ENCODE data around the gene FDXR.

The FDXR gene

GRCh38 chr17:74898376-74898946 lies 25.7 kb upstream of the FDXR start:
- no peak for FAIRE-seq

- no peak for FAIRE-seq
Measured at GRCh38 chr17:74893936-74894671, 21.3 kb upstream of the FDXR start.

- FAIRE-seq: no peak
Measured at GRCh38 chr17:74892974-74893911, 20.4 kb upstream of the FDXR start, which contains the start of gene FADS6. FADS6 (minus strand) TSS chr17:74893633; CDS start chr17:74893595, 38 bp downstream.

- FAIRE-seq: no peak
Measured at GRCh38 chr17:74892013-74892841, 19.4 kb upstream of the FDXR start.

- FAIRE-seq: no peak
Measured at GRCh38 chr17:74890554-74890953, 17.8 kb upstream of the FDXR start.

- no peak for FAIRE-seq
Measured at GRCh38 chr17:74888469-74888868, 15.7 kb upstream of the FDXR start.

GRCh38 chr17:74883241-74883745 lies 10.5 kb upstream of the FDXR start:
- no peak for FAIRE-seq

GRCh38 chr17:74882517-74883240 lies 9.9 kb upstream of the FDXR start:
- FAIRE-seq: no peak

GRCh38 chr17:74881073-74881472 lies 8.3 kb upstream of the FDXR start:
- no peak for FAIRE-seq

- no peak for FAIRE-seq
Measured at GRCh38 chr17:74879308-74879707, 6.5 kb upstream of the FDXR start.

- no peak for FAIRE-seq
Measured at GRCh38 chr17:74878658-74879057, 5.9 kb upstream of the FDXR start.

- FAIRE-seq: no peak
Measured at GRCh38 chr17:74877592-74878548, 5.1 kb upstream of the FDXR start.

GRCh38 chr17:74875977-74876593 lies 3.3 kb upstream of the FDXR start:
- FAIRE-seq: no peak

- no peak for FAIRE-seq
Measured at GRCh38 chr17:74875155-74875976, 2.6 kb upstream of the FDXR start.

- no peak for FAIRE-seq
Measured at GRCh38 chr17:74874615-74875037, 1.8 kb upstream of the FDXR start.

- no peak for FAIRE-seq
Measured at GRCh38 chr17:74873874-74874614, 1.2 kb upstream of the FDXR start.

GRCh38 chr17:74873037-74873873 lies 461 bp upstream of the FDXR start:
- FAIRE-seq: peak; percentile 98

All from G401.6 (cell line).